GM19455 (cell line): ENCODE data around the gene DDX18.

Experiments used
- ATAC-seq: cut with Tn5 transposase; IDR thresholded peaks from one replicate; pipeline ENCODE4 v1.9.1; 2021; ENCODE audit not compliant: unreplicated experiment

DDX18 gene

GRCh38 chr2:117833911-117834310 is 19.4 kb downstream of the DDX18 start:
- ATAC-seq: no peak

DNA sequence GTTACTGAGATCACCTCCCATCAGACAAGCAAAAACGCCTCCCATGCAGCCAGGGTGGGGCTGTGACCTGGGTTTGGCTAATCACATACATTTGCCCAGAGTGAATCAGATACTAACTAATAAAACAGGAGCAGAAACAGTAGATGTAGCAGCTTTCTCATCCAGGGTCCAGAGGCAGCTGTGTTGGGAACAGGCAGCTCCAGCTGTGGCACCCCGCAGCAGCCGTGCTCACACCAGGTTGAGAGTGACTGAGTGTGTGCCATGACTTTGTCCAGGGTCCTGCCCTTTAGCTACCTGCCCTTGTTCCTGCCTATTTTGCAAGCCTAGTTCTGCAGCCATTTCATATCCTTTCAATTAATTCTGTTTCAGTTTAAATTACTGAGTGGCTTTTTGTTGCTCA is 20.5 kb downstream of the DDX18 start:
- no peak for ATAC-seq

GRCh38 chr2:117835990-117836760 is 21.7 kb downstream of the DDX18 start:
- ATAC-seq: peak; percentile 58

- ATAC-seq: no peak
Measured at GRCh38 chr2:117845304-117845703, 30.8 kb downstream of the DDX18 start.

- no peak for ATAC-seq
Measured at GRCh38 chr2:117850015-117850414, 35.5 kb downstream of the DDX18 start.

GRCh38 chr2:117850461-117850860 is 36.0 kb downstream of the DDX18 start:
- no peak for ATAC-seq

- ATAC-seq: no peak
Measured at GRCh38 chr2:117851969-117852368, 37.5 kb downstream of the DDX18 start.

GRCh38 chr2:117853316-117853715 is 38.8 kb downstream of the DDX18 start:
- ATAC-seq: no peak

- no peak for ATAC-seq
Measured at GRCh38 chr2:117853873-117854272, 39.4 kb downstream of the DDX18 start.

DNA sequence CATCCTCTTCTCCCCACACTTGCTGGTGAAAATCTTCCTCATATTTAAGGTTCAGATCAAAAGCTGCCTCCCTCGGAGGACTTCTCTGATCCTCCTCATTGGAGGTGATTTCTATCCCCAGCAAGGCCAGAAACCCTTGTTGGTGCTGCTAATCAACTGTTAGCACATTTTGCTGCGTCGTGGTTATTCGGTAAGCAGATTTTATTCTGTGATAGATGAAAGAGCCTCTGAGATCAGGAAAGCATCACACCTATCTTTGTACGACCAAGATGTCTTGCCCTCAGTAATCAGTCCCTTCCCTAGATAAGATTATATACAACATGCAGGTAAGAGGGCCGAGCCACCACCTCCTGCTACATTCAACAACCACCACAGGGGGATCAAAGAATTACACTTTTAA is 40.1 kb downstream of the DDX18 start:
- no peak for ATAC-seq

DNA sequence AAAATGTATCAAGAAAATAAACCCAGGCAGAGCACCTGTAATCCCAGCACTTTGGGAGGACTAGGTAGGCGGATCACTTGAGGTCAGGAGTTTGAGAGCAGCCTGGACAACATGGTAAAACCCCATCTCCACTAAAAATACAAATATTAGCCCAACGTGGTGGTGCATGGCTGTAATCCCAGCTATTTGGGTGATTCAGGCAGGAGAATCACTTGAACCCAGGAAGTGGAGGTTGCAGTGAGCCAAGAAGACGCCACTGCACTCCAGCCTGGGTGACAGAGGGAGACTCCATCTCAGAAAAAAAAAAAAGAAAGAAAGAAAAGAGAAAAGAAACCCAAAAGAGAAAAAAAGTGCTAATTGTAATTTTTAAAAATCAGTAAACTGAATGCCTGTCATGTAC is 41.4 kb downstream of the DDX18 start:
- no peak for ATAC-seq

DNA sequence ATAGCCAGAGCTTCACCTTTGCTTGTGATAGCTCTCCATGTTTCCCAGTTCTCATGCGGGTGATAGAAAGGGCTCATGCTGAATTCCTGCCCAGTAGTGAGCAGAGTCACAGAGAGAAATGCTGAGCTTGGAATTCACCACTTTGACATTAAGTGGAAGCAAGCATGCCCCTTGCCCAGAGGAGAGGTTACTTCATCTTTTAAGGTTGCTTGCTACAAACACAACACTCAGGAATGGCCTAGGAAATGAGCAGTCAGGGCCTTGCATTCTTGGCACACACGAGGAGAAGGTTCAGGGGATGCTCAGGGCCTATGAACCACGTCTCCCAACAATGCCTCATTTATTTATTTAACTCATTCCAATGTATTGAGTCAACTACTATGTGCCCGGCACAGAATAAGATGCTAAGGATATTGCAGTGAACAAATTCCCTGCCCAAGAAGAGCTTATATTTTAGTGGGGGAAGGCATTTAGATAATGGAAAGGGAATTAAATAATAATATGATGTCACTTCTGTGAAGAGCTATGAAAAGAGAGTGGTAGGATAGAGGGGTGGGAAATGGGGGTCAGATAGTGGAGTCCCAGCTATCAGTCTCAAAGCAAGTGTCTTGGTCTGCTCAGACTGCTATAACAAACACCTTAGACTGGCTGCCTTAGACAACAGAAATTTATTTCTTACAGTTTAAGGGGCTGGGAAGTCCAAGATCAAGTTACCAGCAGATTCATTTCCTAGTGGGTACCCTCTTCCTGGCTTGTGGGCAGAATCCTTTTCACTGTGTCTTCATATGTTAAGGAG is 42.1 kb downstream of the DDX18 start:
- ATAC-seq: no peak

GRCh38 chr2:117858336-117858735 is 43.8 kb downstream of the DDX18 start:
- ATAC-seq: no peak

- no peak for ATAC-seq
Measured at GRCh38 chr2:117858892-117859531, 44.5 kb downstream of the DDX18 start.

DNA sequence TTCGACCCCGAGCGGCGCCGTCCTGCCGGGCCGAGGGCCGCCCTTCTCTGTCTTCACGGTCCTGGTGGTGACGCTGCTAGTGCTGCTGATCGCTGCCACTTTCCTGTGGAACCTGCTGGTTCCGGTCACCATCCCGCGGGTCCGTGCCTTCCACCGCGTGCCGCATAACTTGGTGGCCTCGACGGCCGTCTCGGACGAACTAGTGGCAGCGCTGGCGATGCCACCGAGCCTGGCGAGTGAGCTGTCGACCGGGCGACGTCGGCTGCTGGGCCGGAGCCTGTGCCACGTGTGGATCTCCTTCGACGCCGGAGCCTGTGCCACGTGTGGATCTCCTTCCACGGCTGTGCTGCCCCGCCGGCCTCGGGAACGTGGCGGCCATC is 45.0 kb downstream of the DDX18 start:
- ATAC-seq: no peak

- no peak for ATAC-seq
Measured at GRCh38 chr2:117859924-117860647, 45.6 kb downstream of the DDX18 start.

DNA sequence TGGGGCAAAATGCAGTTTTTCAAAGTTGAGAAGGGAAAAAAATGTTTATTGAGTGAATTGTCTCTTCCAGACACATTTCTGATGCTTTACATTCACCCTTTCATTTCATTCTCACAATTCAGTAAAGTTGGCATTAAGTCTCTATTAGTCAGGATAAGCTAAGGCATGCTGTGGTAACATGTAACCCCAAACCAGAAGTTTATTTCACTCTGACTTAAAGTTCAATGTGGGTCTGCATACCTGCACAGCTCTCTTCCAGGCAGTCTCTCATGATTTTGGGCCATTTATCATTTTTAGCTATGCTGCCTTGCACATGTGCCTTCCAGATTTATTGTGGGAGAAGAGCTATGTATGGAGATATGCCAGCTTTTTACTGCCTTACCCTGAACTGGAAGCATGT is 48.0 kb downstream of the DDX18 start:
- no peak for ATAC-seq

DNA sequence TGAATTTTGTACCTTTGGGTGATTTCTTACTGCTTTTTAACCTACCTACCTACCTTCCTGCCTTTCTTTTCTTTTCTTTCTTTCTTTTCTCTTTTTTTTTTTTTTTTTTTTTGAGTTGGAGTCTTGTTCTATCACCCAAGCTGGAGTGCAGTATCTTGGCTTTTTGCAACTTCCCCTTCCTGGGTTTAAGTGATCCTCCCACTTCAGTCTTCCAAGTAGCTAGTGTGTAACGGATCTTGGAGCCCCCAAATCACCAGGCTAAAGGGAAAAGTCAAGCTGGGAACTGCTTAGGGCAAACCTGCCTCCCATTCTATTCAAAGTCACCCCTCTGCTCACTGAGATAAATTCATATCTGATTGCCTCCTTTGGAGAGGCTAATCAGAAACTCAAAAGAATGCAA is 61.3 kb downstream of the DDX18 start:
- no peak for ATAC-seq

DNA sequence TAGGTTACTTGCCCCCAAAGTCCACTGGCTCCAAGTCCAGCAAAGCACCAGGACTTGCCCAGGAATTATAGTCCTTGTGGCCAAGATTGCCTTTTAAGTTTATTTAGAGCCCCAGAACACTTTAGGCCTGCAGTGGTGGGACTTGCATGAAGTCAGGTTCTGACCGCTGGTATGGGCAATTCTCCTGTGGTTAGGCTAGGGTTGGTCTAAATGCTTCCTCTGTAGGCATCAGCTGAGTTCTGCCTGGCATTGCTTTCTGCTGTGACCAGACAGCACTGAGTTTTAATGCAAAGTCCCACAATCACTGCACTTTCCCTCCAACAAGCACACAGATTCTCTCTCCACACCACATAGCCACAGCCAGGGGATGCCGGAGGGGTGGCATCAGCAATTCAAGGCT is 64.5 kb downstream of the DDX18 start:
- no peak for ATAC-seq
